Neural cell (in vitro differentiated cells): ENCODE data around the gene PRKCA. TPM values are rescaled to one million over a fixed set of nuclear protein-coding genes. Genes with fewer than 3 reads are reported as not detected.

ENCODE experiments used
- H2AFZ ChIP-seq: fragments of 200-600, 300-800 bp; sonication (generic), shearing (Covaris generic); 2 replicates; pipeline ENCODE4 v1.6.0; 2014; ENCODE audit warnings: low read depth, mild to moderate bottlenecking, antibody characterized with exemption, low read length, moderate library complexity
- H3F3A ChIP-seq: fragments of 200-600 bp; shearing (Covaris generic); 2 replicates; pipeline ENCODE4 v1.6.1; 2016; ENCODE audit warnings: mild to moderate bottlenecking, moderate library complexity, mixed read lengths, antibody characterized with exemption, low read length; ENCODE audit not compliant: insufficient read depth, poor library complexity, severe bottlenecking
- H3K27ac ChIP-seq: fragments of 200-600, 300-800 bp; sonication (generic), shearing (Covaris generic); 2 replicates; pipeline ENCODE4 v1.5.1; 2014; ENCODE audit warnings: mild to moderate bottlenecking, low read length, moderate library complexity
- H3K27me3 ChIP-seq: fragments of 300-800, 200-600 bp; sonication (generic), shearing (Covaris generic); 2 replicates; pipeline ENCODE4 v1.6.0; 2014; ENCODE audit warnings: mild to moderate bottlenecking, low read depth, low read length, moderate library complexity; ENCODE audit not compliant: insufficient read depth
- H3K36me3 ChIP-seq: fragments of 300-800, 200-600 bp; sonication (generic), shearing (Covaris generic); 2 replicates; pipeline ENCODE4 v1.5.1; 2014; ENCODE audit warnings: mild to moderate bottlenecking, antibody characterized with exemption, low read length, moderate library complexity; ENCODE audit not compliant: insufficient read depth
- H3K4me2 ChIP-seq: fragments of 300-800, 200-600 bp; sonication (generic), shearing (Covaris generic); 2 replicates; pipeline ENCODE4 v1.6.0; 2014; ENCODE audit warnings: mild to moderate bottlenecking, low read length
- H3K4me3 ChIP-seq: fragments of 300-800, 200-600 bp; sonication (generic), shearing (Covaris generic); 2 replicates; pipeline ENCODE4 v1.5.1; 2014; ENCODE audit warnings: mild to moderate bottlenecking, low read length, moderate library complexity
- H3K79me2 ChIP-seq: fragments of 200-600 bp; shearing (Covaris generic); replicated peaks from 2 replicates; pipeline ENCODE4 v1.6.0; 2014; ENCODE audit warnings: mild to moderate bottlenecking, low read length, moderate library complexity; ENCODE audit not compliant: insufficient read depth
- H3K9ac ChIP-seq: fragments of 300-800, 200-600 bp; sonication (generic), shearing (Covaris generic); 2 replicates; pipeline ENCODE4 v1.6.1; 2016; ENCODE audit warnings: mild to moderate bottlenecking, low read length, mixed read lengths
- H3K9me2 ChIP-seq: fragments of 200-600 bp; shearing (Covaris generic); 2 replicates; pipeline ENCODE4 v1.6.1; 2016; ENCODE audit warnings: mild to moderate bottlenecking, low read length, mixed read lengths; ENCODE audit not compliant: insufficient read depth
- H3K9me3 ChIP-seq: fragments of 200-600, 300-800 bp; sonication (generic), shearing (Covaris generic); 2 replicates; pipeline ENCODE4 v1.6.1; 2016; ENCODE audit warnings: mild to moderate bottlenecking, mixed run types, low read length, moderate library complexity, mixed read lengths
- H4K20me1 ChIP-seq: fragments of 200-600 bp; shearing (Covaris generic); 2 replicates; pipeline ENCODE4 v1.6.1; 2016; ENCODE audit warnings: mild to moderate bottlenecking, mixed run types; ENCODE audit not compliant: insufficient read depth
- EP300 ChIP-seq: fragments of 450-650 bp; conservative IDR thresholded peaks from 2 replicates; pipeline ENCODE4 v1.6.1; 2014; ENCODE audit warnings: antibody characterized with exemption, mild to moderate bottlenecking, moderate library complexity; ENCODE audit not compliant: poor library complexity, severe bottlenecking
- EZH2 ChIP-seq: fragments of 200-600, 300-800 bp; shearing (Covaris generic), sonication (generic); IDR thresholded peaks from 2 replicates; pipeline ENCODE4 v1.6.1; 2014; ENCODE audit warnings: antibody characterized with exemption, low read length, borderline replicate concordance, mild to moderate bottlenecking; ENCODE audit not compliant: insufficient read depth, poor library complexity, severe bottlenecking
- MXI1 ChIP-seq: fragments of 450-650 bp; conservative IDR thresholded peaks from 2 replicates; pipeline ENCODE4 v1.6.1; 2014; ENCODE audit warnings: antibody characterized with exemption, mild to moderate bottlenecking; ENCODE audit not compliant: poor library complexity, severe bottlenecking
- POLR2AphosphoS5 ChIP-seq: IDR thresholded peaks from 2 replicates; pipeline ENCODE4 v1.6.1; 2012
- RAD21 ChIP-seq: fragments of 450-650 bp; conservative IDR thresholded peaks from 2 replicates; pipeline ENCODE4 v1.6.1; 2014; ENCODE audit warnings: antibody characterized with exemption, mild to moderate bottlenecking, moderate library complexity
- SMC3 ChIP-seq: fragments of 450-650 bp; conservative IDR thresholded peaks from 2 replicates; pipeline ENCODE4 v1.6.1; 2014; ENCODE audit warnings: antibody characterized with exemption, mild to moderate bottlenecking, moderate library complexity; ENCODE audit not compliant: poor library complexity
- TAF1 ChIP-seq: IDR thresholded peaks from 2 replicates; pipeline ENCODE4 v1.6.1; 2012; ENCODE audit warnings: low read depth
- polyA plus RNA-seq: library from polyadenylated mRNA; depleted of rRNA; stranded (reverse); fragments of >200 nt; gene quantifications from 2 replicates; pipeline ENCODE4 v1.2.3, GENCODE V29; 2014
- TF ChIP-seq, protein P1 (sequence below): IDR thresholded peaks from 2 replicates; pipeline ENCODE4 v1.6.1; 2012; ENCODE audit warnings: borderline replicate concordance
- TF ChIP-seq, protein P2 (sequence below): fragments of 450-650 bp; IDR thresholded peaks from 2 replicates; pipeline ENCODE4 v1.5.1; 2014; ENCODE audit warnings: antibody characterized with exemption, mild to moderate bottlenecking, moderate library complexity; ENCODE audit not compliant: poor library complexity, severe bottlenecking

Gene PRKCA
- polyA plus RNA-seq, 1 donor from 2014 or later: 5.9 TPM

DNA sequence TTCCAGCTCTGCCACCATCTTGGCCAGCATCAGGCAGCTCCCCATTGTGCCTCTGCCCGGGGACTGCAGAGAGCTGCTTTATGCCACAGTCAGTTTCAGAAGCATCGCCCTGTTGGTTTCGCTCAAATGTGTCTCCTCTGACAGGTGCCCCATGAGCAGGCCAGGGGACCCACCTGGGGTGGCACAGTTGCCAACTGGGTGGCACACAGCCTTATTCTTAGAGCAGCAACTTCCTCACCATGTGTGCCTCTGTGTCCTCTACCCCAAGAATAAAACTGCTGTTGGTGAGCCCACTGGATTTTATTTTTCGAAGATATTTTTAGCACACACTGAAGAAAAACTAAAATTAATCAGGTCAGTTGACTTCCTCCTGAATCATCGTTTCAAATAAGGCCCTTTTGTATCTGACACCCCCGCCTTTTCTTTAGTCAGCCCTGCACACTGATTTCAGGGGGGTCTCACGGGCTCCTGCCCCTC lies 487.6 kb downstream of the PRKCA start:
- Histone ChIP-seq H3K27ac (no peak overlapping the region), H3K36me3 (no peaks in the 10 kb centered on the region), H3K4me2 (no peak overlapping the region), H3K79me2 (no peaks in the 10 kb centered on the region), H3K9me3 (no peaks in the 10 kb centered on the region), H3K9ac (no peak overlapping the region), H2AFZ (no peak overlapping the region), H3F3A (no peaks in the 10 kb centered on the region), H4K20me1 (no peaks in the 10 kb centered on the region), H3K27me3 (no peaks in the 10 kb centered on the region), H3K9me2 (no peaks in the 10 kb centered on the region), H3K4me3 (no peak overlapping the region)
- TF ChIP-seq, protein P1, sequence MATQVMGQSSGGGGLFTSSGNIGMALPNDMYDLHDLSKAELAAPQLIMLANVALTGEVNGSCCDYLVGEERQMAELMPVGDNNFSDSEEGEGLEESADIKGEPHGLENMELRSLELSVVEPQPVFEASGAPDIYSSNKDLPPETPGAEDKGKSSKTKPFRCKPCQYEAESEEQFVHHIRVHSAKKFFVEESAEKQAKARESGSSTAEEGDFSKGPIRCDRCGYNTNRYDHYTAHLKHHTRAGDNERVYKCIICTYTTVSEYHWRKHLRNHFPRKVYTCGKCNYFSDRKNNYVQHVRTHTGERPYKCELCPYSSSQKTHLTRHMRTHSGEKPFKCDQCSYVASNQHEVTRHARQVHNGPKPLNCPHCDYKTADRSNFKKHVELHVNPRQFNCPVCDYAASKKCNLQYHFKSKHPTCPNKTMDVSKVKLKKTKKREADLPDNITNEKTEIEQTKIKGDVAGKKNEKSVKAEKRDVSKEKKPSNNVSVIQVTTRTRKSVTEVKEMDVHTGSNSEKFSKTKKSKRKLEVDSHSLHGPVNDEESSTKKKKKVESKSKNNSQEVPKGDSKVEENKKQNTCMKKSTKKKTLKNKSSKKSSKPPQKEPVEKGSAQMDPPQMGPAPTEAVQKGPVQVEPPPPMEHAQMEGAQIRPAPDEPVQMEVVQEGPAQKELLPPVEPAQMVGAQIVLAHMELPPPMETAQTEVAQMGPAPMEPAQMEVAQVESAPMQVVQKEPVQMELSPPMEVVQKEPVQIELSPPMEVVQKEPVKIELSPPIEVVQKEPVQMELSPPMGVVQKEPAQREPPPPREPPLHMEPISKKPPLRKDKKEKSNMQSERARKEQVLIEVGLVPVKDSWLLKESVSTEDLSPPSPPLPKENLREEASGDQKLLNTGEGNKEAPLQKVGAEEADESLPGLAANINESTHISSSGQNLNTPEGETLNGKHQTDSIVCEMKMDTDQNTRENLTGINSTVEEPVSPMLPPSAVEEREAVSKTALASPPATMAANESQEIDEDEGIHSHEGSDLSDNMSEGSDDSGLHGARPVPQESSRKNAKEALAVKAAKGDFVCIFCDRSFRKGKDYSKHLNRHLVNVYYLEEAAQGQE: no peak
- TF ChIP-seq EP300 (no peak), EZH2 (no peak), SMC3 (no peak), TAF1 (no peak), RAD21 (no peak), POLR2AphosphoS5 (no peak), MXI1 (no peak)
- TF ChIP-seq, protein P2, sequence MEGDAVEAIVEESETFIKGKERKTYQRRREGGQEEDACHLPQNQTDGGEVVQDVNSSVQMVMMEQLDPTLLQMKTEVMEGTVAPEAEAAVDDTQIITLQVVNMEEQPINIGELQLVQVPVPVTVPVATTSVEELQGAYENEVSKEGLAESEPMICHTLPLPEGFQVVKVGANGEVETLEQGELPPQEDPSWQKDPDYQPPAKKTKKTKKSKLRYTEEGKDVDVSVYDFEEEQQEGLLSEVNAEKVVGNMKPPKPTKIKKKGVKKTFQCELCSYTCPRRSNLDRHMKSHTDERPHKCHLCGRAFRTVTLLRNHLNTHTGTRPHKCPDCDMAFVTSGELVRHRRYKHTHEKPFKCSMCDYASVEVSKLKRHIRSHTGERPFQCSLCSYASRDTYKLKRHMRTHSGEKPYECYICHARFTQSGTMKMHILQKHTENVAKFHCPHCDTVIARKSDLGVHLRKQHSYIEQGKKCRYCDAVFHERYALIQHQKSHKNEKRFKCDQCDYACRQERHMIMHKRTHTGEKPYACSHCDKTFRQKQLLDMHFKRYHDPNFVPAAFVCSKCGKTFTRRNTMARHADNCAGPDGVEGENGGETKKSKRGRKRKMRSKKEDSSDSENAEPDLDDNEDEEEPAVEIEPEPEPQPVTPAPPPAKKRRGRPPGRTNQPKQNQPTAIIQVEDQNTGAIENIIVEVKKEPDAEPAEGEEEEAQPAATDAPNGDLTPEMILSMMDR: no peak

DNA sequence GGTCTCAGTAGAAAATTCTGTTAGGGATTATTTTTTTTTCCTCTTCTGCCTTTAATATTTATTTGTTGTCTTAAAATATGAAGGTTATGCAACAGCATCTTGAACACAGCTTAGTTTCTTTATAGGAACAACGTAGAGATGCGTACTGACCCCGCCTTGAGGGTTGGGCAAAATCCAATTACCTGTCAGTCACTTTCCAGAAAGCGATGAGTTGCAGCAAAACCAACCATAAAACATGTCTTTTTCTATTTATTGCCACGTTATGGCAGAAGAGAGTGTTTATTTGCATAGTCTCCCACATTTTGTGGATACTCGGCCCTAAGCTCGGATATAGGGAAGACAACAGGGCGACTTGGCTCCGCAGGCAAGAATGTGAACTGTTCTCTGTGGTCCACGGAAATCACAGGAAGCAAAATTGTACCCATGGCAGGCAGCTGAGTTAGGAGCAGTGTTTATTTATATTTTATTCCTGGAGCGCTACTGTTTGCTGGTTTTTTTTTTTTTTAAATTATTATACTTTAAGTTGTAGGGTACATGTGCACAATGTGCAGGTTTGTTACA lies 488.2 kb downstream of the PRKCA start:
- Histone ChIP-seq H3K79me2 (no peaks in the 10 kb centered on the region), H3K27ac (no peak overlapping the region), H3K27me3 (no peaks in the 10 kb centered on the region), H3K9me2 (no peaks in the 10 kb centered on the region), H3K4me3 (no peak overlapping the region), H2AFZ (no peak overlapping the region), H3F3A (no peaks in the 10 kb centered on the region), H3K4me2 (no peak overlapping the region), H3K36me3 (no peaks in the 10 kb centered on the region), H3K9me3 (no peaks in the 10 kb centered on the region), H4K20me1 (no peaks in the 10 kb centered on the region), H3K9ac (no peak overlapping the region)
- TF ChIP-seq, protein P1: no peak
- no peak for TF ChIP-seq EZH2
- no peak for TF ChIP-seq SMC3
- TF ChIP-seq, protein P2: no peak
- TF ChIP-seq POLR2AphosphoS5: no peak
- no peak for TF ChIP-seq EP300
- TF ChIP-seq TAF1: no peak
- TF ChIP-seq MXI1: no peak
- no peak for TF ChIP-seq RAD21
